HG02763 (cell line): ENCODE data around the gene MUC6.
"Not testable (repeated sequence)": the region's sequence is repeated elsewhere in the genome, so short reads cannot be mapped to it uniquely, and the experiment has no call there.

ENCODE experiments used
- ATAC-seq: cut with Tn5 transposase; IDR thresholded peaks from one replicate; pipeline ENCODE4 v1.9.1; 2021; ENCODE audit warnings: mild to moderate bottlenecking, moderate library complexity; ENCODE audit not compliant: unreplicated experiment

MUC6 gene

GRCh38 chr11:1025410-1026162, 10.9 kb downstream of the MUC6 start:
- ATAC-seq: no peak

DNA sequence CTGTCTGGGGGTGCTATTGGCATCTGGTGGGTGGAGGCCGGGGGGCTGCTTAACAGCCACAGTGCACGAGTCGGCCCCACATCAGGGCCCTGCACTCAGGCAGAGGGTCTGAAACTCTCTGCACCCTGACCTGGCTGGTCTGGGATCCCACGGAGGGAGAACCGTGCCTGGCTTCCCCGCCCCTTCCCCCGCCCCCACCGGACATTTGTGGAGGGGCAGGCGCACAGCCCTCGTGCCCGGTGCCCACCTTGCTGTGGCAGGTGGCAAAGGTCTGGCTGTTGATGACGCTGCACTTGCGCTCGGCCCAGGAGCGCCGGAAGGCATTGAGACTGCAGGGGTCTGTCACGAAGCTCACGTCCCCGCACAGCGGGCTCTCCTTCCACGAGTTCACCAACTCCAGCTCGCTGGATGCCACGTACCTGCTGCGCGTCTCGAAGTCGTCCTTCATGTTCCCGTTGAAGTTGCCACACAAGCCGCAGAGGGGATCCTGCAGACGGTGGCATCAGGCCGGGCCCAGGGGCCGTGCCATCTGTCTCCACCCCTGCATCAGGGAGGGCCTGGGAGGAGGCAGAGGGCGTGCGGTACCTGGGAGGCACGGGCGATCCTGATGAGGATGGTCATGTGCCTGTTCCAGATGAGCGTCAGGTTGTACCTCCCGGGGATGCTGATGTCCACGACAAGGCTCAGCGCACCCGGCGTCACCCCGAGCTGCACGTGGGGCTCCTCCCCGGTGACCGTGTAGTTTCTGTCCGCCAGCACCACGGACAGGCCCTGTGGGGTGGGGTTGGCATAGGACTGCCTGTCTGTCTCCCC, 11.7 kb downstream of the MUC6 start:
- no peak for ATAC-seq

GRCh38 chr11:1023811-1024596, 12.5 kb downstream of the MUC6 start:
- no peak for ATAC-seq

GRCh38 chr11:1022908-1023810, 13.4 kb downstream of the MUC6 start:
- no peak for ATAC-seq

GRCh38 chr11:1022411-1022810, 14.1 kb downstream of the MUC6 start:
- ATAC-seq: no peak

GRCh38 chr11:1020211-1020905, 16.2 kb downstream of the MUC6 start:
- no peak for ATAC-seq

GRCh38 chr11:1019321-1019910, 17.1 kb downstream of the MUC6 start:
- ATAC-seq: no peak

DNA sequence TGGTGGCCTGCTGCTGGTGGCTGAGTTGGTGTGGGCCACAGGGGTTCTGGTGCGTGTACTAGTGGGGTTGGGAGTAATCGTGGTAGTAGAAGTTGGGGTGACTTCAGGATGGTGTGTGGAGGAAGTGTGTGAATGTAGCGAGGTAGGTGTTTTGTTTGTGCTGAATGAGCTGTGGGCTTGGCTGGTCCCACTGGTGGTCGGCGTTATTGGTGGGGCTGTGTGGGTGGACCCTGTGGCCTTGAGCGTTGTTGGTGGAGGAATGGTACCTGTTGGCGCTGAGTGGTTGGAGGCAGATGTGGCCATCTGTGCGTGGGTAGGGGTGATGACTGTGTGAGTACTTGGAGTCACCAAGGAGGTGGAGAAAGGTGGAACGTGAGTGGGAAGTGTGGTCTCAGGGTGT, 18.4 kb downstream of the MUC6 start:
- ATAC-seq: no peak

GRCh38 chr11:1017269-1018005, 19.1 kb downstream of the MUC6 start:
- no peak for ATAC-seq

GRCh38 chr11:1016610-1017126, 19.9 kb downstream of the MUC6 start:
- ATAC-seq: not testable (repeated sequence)

DNA sequence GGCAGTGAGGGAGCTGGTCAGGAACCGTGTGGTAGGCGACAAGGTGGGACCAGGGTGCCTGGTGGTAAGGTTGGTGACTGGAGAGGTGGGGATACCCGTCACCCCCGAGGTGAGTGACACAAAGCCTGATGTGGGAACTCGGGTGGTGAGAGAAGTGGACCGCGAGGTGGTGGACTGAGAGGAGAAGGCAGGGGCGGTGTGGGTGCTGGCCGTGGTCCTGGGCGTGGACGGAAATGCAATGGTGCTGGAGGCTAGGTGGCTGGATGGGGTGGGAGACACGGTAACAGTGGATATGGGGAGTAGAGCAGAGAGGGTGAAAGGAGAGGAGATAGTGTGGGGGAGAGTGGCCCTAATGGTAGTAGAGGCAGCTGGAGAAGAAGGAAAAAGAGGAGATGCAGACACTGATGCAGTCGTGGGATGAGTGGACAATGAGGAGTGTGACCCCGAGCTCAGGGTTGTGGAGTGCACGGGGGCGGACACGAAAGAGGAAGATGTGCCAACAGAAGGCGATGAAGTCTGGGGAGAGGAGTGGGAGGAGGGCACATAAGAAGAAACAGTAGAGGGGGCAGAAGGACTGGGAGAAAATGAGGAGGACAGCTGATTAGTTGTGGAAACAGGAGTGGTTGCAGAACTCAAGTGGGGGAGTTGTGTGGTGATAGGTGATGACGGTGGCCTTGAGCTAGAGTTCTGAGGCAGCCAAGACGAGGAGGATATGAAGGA, 20.5 kb downstream of the MUC6 start:
- ATAC-seq: no peak

DNA sequence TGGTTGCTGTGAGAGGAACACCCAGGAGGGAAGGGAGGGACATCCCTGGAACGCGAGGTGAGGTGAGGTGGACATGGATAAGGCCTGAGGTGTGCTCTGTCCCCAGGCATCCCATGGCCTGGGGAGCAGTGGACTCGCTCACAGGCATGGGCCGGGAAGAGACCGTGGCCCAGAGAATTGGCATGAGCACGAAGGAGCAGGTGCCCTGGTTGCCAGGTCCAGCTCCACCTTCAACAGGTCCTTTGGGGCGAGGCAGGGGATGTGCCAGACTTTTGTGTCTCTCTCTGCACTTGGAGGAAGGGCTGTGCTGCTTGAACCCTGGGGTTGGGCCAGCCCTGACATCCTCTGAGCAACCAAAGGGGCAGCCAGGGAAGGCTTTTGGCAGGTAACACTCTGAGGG, 21.5 kb downstream of the MUC6 start:
- no peak for ATAC-seq

DNA sequence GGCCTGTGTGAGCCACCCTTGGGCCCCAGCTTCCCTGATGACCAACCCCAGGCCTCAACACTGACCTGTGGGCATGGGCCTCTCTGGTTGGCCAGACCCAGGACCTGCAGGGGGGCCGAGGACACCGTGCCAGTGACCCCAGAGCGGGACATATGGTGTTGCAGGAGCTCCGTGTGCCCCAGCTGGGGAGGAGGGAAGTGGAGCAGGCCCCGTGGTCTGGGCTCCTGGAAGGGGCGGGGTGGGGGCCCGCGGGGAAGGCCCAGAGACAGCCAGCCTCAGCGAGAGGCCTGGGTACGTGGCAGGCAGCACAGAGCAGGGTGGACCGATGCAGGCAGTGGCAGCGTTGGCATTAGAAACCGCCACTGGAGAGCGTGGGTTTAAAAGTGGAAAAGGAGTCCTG, 22.2 kb downstream of the MUC6 start:
- no peak for ATAC-seq

DNA sequence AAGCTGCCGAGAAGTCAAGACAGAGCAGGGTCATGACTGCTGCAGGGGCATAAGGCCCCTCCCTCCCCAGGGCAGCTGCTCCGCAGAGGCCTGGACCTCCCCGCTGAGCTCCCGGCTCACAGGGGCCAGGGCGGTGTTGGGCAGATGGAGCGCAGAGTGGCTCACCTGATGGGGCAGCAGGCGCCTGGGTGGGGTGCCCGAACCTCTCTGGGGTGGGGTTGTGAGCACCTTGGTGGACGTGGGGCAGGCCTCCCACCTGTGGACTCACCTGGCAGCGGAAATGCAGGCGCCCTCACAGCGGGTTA, 22.9 kb downstream of the MUC6 start:
- ATAC-seq: no peak

DNA sequence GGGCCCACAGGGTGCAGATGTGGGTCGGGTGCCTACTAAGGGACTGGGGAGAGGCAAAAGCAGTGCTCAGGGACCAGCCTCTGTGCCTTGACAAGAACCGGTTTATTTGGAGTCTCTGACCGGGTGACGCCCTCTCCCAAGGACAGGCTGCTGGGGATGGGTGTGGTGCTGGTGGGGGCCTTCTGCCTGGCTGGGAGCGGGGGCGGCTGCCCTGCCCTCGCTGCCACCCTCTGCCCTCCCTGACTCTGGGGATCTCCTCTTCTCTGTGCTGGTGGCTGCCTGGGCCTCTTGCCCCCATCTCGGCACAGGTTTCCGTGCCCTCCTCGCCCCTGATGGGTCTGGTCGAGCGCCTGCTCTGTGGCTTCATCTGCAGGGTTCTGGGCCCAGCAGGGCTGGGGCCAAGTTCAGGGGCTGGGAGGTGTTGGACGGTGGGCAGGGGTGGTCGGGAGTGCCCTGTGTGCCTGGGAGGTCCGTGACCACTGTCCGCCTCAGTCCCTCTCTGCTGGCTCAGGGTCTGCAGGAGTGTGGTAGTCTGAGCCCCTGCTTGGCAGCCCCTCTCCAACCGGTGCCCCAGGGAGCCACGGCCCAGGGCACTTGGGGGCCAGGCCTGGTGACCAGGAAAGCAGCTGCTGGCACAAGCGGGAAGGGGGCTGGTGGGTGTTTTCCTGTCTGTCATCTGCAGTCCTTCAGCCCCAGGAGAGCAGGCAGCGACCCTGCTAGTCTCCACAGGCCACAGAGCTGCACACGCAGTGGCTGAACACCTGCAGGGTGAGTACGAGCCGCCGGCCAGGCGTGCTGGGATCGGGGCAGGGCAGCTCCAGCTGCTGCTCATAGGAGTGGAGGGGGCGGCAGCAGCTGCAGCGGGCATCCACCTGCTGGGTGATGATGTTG, 23.5 kb downstream of the MUC6 start:
- no peak for ATAC-seq

GRCh38 chr11:1012291-1012690, 24.2 kb downstream of the MUC6 start:
- ATAC-seq: no peak

GRCh38 chr11:1011320-1011698, 25.2 kb downstream of the MUC6 start:
- ATAC-seq: no peak
